GM21529 (cell line): ENCODE results near the gene EPHA8.

Experiments
- ATAC-seq: cut with Tn5 transposase; IDR thresholded peaks from one replicate; pipeline ENCODE4 v1.9.1; 2021; ENCODE audit not compliant: unreplicated experiment

The EPHA8 gene

GRCh38 chr1:22641247-22641646 is 78.0 kb downstream of the EPHA8 start:
- no peak for ATAC-seq

GRCh38 chr1:22641906-22642636 is 78.8 kb downstream of the EPHA8 start:
- ATAC-seq, result no peak

DNA sequence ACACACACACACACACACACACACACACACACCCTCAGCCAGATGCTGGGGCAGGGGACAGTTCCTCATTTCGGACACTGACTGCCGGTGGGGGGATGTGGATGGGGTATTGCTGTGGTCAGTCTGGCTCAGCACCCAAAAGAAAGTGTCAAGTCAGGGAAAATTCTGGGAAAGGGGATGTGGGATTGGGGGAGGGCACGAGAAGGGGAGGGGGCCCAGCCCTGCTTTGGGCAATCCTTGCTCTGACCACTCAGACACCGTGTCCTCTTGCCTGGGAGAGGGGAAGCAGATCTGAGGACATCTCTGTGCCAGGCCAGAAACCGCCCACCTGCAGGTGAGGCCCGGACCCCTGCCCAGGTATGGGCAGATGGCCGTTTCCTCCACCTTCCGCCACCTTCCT is 80.1 kb downstream of the EPHA8 start, which contains the start of gene C1QC:
TSS of gene C1QC (plus strand) at position 253 of the 400 bp plus-strand sequence. CDS start 391 bp downstream, outside the sequence.
- no peak for ATAC-seq

DNA sequence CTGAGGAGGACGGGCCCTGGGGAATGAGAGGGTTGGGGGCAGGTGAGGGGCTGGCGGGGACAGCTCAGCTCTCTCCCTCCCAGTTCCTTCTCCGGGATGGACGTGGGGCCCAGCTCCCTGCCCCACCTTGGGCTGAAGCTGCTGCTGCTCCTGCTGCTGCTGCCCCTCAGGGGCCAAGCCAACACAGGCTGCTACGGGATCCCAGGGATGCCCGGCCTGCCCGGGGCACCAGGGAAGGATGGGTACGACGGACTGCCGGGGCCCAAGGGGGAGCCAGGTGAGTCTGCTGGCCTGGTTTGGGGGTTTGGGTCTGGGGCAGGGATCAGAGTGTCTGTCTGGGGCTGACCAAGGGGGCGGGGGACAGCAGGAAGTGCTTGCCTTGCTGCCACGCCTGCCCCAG is 80.6 kb downstream of the EPHA8 start:
- no peak for ATAC-seq

DNA sequence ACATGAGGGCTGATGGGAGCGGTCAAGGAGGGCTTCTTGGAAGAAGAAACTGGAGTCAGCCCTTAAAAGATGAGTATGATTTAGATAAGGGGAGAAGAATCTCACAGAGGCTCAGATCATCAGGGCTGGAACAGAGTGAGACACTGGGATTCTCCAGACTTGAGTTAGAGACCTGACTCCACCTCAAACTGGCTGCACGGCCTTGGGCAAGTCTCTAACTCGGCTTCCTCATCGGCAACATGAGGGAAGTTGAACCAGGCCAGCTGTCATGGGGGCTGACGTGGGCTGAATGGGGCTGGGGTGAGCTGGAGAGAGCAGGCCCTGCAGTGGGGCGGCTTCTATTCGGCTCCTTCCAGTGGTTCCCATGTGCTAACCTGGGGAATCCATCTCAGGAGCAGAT is 82.6 kb downstream of the EPHA8 start:
- ATAC-seq, result no peak

GRCh38 chr1:22646384-22646783 is 83.1 kb downstream of the EPHA8 start:
- ATAC-seq, result no peak

DNA sequence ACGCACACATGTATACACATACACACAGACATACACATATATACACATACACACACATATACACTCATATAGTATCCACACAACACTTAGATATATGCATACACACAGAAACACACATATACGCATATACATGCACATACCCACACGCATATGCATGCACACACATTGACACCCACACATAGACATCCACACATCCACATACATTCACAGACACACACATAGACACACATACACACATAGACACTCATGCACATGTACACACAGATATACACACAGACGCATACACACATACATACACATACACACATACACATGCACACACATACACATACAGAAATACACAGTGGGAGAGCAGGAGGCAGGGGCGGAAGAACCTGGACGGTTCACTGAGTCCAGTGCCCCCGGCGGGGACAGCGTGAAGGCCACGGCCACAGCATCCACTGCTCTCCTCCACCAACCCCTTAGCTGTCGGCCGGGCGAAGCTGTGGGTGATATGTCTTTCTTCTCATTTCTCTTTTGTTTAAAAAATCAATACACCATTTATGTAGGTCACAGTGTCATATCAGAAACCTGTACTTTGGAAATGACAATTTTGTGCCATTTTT is 86.9 kb downstream of the EPHA8 start:
- no peak for ATAC-seq

DNA sequence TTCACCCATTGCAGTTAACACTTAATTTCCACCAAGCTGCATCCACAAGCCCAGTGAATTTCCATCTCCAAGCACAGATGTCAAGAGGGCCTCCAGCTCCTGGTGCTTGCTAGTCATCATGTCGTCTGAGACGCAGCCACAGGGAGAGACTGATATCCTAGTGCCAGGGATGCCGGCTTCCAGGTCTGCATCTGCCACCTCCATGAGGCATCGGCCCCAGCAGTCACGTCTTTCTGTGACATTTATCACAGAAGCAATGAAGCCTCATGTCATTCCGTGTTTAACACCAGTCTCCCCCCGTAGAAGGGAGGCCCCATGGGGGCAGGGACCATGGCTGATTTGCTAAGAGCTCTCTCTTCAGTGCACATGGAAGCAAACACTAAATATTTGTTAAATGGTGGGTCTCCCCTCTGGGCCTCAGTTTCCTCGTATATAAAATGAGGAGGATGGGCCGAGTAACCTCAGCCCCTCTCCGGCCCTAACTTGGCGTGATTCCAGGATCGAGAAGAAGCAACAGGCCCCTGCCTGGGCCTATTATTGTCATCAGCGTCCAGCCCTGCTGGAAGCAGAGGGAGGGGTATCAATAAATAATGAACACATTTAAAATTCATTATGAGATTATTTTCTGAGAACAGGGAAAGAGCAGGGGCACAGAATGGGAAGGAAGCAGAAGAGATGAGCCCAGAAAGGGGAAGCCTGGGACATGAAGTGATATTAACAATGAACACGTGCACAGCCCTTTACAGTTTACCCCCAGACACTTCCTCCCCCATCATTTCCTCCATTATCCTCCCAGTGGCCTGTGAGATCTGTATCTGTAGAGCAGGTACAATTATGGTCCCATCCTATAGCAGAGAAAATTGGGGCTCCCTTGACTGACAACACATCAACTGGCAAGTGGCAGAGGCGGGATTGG is 88.9 kb downstream of the EPHA8 start:
- no peak for ATAC-seq

DNA sequence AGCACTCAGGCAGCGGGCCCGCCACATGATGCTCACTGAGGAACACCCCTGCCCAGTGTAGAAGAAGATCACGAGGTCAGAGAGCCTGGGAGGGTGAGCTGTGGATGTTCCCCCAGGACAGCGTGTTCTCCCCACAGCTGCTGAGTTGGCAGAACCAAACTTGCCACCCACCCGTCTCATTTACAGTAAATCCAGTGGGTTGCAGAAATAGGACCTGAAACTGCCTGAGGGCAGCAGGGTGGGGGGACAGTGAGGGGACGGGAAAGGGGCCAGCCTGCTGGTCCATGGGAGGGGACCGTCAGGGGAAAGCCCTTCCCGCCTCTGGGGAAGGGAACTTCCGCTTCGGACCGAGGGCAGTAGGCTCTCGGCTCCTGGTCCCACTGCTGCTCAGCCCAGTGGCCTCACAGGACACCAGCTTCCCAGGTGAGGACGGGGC is 89.6 kb downstream of the EPHA8 start, which contains the start of gene C1QB:
TSS of gene C1QB (plus strand) at position 356 of the 436 bp plus-strand sequence. CDS start 6,227 bp downstream, outside the sequence.
- no peak for ATAC-seq
